ENCODE data around the gene CLCA2. TPM values are rescaled to one million over a fixed set of nuclear protein-coding genes. Genes with fewer than 3 reads are reported as not detected.

Gene CLCA2
- total RNA-seq, 2 experiments from 2014 or later: not detected

DNA sequence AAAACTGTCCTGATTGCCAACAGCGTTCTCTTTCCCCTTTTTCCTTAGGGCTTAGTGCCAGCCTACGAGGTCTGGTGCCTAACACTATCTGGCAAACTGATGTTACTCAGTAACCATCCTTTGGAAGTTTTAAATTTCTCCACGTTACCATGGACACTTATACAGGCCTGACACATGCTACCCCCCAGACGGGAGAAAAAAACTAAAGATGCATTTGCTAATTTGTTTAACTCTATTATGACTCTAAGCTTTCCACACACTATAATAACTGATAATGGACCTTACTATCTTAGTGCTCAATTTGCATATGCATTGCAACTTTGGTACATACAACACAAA lies 81.6 kb downstream of the CLCA2 start:
- ChIA-PET CTCF (interaction anchor here (0.7 to 2.1 kb wide), 5 partner anchors 10 to 125 kb away, joined by 3 to 8 read pairs (median 5); no protein-coding TSS in a partner anchor), POLR2A (interaction anchor here (1.3 kb wide), 1 partner anchor 86 kb away, joined by 4 read pairs; no protein-coding TSS in a partner anchor)
- Mint-ChIP-seq H3K4me1 (peaks cover 15% of the 10 kb centered on the region), H3K9me3 (no peaks in the 10 kb centered on the region), H3K36me3 (ENCODE audit: low read depth) (no peaks in the 10 kb centered on the region), H3K27me3 (peaks cover 14% of the 10 kb centered on the region), H3K4me3 (no peak overlapping the region), H3K27ac (no peak overlapping the region)
- DNase-seq: no peak

Other genes starting within 250 kb of the CLCA2 start
- 10 to 100 TPM; 63.1 to 71.3 TPM for gene ODF2L, start 27.8 kb upstream of the CLCA2 start, total RNA-seq
- gene CLCA1, start 44.8 kb downstream of the CLCA2 start, total RNA-seq: not detected
- gene CLCA4, start 122.9 kb downstream of the CLCA2 start, total RNA-seq: not detected

Data from activated CD4-positive, alpha-beta memory T cell treated with anti-CD3 and anti-CD28 coated beads, Interleukin-2, amount 10 ng/mL, durations not matched to agents 7 days and 5 days (primary cell).